Measurements from ENCODE around the gene CISD1.
"Not testable (repeated sequence)": the region's sequence is repeated elsewhere in the genome, so short reads cannot be mapped to it uniquely, and the experiment has no call there.

Gene CISD1

GRCh38 chr10:58268946-58269781 is at the start of gene CISD1:
CISD1 (plus strand) TSS chr10:58269162; CDS start chr10:58269274, 112 bp downstream.
- peak; percentile 93 for DNase-seq

- DNase-seq: no peak
Measured at GRCh38 chr10:58219875-58220274, 49.1 kb upstream of the CISD1 start.

GRCh38 chr10:58220769-58221451 is 48.1 kb upstream of the CISD1 start:
- no peak for DNase-seq

GRCh38 chr10:58225654-58226053 is 43.3 kb upstream of the CISD1 start:
- DNase-seq: no peak

- not testable (repeated sequence) for DNase-seq
Measured at GRCh38 chr10:58229856-58230255, 39.1 kb upstream of the CISD1 start.

- no peak for DNase-seq
Measured at GRCh38 chr10:58237014-58237834, 31.7 kb upstream of the CISD1 start.

GRCh38 chr10:58239561-58240169 is 29.3 kb upstream of the CISD1 start:
- no peak for DNase-seq

- no peak for DNase-seq
Measured at GRCh38 chr10:58240531-58240930, 28.4 kb upstream of the CISD1 start.

GRCh38 chr10:58241346-58241745 is 27.6 kb upstream of the CISD1 start:
- no peak for DNase-seq

- DNase-seq: no peak
Measured at GRCh38 chr10:58243269-58243668, 25.7 kb upstream of the CISD1 start.

GRCh38 chr10:58243801-58244200 is 25.2 kb upstream of the CISD1 start:
- not testable (repeated sequence) for DNase-seq

- DNase-seq: not testable (repeated sequence)
Measured at GRCh38 chr10:58244242-58244641, 24.7 kb upstream of the CISD1 start.

- not testable (repeated sequence) for DNase-seq
Measured at GRCh38 chr10:58244666-58245065, 24.3 kb upstream of the CISD1 start.

- no peak for DNase-seq
Measured at GRCh38 chr10:58253184-58253583, 15.8 kb upstream of the CISD1 start.

- no peak for DNase-seq
Measured at GRCh38 chr10:58254644-58255043, 14.3 kb upstream of the CISD1 start.

- DNase-seq: not testable (repeated sequence)
Measured at GRCh38 chr10:58256013-58256780, 12.8 kb upstream of the CISD1 start.

GRCh38 chr10:58258977-58259692 is 9.8 kb upstream of the CISD1 start:
- DNase-seq: no peak

- DNase-seq: no peak
Measured at GRCh38 chr10:58260334-58260733, 8.6 kb upstream of the CISD1 start.

- DNase-seq: no peak
Measured at GRCh38 chr10:58262766-58263165, 6.2 kb upstream of the CISD1 start.

- DNase-seq: no peak
Measured at GRCh38 chr10:58264780-58265179, 4.2 kb upstream of the CISD1 start.

GRCh38 chr10:58265249-58265648 is 3.7 kb upstream of the CISD1 start:
- no peak for DNase-seq
